Suppressor macrophage treated with lipopolysaccharide for 4 hours (primary cell): Measurements from ENCODE around the gene MEF2D.

Source experiments
- DNase-seq: peaks from one replicate; pipeline ENCODE4 v3.0.0-alpha.2; 2020

MEF2D gene

DNA sequence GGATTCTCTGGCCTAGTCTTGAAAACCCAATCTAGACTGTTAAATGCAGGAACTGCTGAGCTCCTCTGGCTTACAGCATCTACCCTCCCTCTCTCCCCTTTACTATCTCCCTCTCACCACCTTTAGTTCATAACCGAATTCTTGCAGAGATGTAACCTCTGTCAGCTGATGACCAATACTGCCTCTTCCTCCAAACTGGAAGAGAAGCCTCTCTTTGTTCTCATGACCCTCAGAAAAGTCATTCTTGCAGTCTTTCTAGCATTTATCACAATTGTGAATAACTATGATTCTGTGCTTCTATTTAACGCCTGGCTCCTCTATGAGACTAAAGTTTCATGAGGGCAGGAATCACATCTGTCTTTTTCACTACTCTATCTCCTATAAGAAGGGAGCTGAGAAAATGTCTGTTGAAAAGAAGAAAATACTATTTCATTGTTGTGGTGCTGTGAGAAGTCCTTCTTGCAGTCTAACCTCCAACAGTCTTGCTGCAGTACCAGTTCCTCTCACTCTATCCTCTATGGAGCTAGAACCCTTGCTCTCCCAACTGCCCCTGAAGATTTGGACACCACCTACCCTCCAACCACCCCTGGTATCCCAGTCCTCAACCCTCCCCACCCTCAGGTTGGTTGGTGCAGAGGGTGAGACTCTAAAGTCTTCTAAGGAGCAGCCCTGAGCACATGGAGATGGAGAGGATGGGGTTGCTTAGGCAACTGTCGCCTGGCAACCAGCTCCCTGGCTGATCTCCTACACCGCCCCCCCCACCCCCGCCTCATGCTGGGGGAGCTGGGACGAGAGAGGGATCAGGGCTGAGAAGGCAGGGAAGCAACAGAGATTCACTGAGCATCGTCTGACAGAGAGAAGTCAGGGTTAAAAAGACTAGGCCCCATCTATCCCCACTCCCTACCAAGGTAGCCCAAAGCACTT is 13.9 kb downstream of the MEF2D start:
- DNase-seq, result no peak

DNA sequence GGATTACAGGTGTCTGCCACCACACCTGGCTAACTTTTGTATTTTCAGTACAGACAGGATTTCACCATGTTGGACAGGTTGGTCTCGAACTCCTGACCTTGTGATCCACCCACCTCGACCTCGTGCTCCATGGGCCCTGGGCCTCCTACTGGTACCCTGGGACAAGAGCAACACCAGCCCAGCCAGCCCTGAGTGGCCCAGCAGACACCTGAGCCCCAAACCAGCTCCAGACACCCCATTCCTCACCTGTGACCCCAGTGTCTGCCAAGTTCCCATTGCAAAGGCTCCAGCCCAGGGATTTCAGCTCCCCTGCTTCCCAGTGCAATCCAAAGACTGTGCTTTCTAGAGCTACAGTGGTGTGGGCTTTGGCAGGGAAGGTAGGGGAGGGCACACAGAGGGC is 14.6 kb downstream of the MEF2D start:
- DNase-seq, result no peak

DNA sequence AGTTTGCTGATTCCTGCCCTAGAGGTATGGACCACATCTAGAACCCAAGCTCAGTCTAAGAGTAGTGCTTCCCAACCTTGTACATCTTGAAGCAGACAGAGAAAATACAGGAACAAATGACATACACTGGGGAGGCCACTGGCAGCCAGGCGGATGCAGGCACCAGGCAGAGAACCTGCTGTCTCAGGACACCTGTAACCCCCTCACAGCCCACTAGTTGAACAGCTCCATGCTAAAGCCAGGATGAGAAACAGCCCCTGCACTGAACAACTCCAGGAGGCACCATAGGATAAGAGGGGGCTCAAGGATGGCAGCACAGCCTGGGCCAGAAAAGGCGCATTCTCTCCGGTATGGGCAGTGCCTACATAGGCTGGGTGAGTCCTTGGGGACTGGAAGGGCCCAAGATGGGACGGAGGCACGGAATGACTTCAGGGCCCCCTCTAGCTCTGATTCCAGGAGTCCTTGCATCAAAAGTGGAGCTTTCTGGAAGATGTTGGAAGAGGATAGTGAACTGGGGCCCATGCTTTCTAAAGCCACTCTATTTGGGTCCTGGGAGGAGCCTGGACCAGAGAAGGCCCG is 16.0 kb downstream of the MEF2D start:
- DNase-seq, result no peak

DNA sequence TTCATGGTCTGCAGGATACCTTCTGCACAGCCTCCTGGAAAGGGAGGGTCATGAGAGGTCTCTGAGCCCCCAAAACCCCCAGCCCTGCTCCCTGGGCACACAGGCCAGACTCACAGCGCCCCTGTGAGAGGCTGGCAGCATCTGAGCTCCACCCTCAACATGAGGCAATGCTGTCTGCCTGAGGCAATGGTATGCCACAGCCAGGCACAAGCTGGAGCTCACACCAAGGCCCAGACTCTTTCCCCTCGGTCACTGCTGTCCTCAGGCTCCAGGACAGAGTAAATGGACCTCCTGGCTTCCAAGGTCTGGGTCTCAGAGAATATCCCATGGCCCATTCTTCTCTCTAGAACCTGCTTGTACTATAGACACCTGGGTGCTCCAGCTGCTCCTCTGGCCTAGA is 17.2 kb downstream of the MEF2D start:
- DNase-seq, result no peak

DNA sequence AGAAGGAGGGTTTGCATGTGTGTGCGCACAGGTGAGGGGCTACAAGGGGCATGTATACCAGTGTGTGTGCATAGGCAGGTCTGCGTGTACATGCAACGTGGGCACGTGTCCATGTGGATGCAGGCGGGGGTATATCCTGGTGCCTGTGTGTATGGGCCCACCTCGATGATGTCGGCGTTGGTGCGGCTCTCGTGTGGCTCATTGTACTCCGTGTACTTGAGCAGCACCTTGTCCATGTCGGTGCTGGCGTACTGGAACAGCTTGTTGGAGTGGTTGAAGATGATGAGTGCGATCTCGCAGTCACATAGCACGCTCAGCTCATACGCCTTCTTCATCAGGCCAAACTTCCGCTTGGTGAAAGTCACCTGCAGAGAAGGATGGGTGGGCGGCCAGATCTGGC is 18.3 kb downstream of the MEF2D start:
- no peak for DNase-seq

DNA sequence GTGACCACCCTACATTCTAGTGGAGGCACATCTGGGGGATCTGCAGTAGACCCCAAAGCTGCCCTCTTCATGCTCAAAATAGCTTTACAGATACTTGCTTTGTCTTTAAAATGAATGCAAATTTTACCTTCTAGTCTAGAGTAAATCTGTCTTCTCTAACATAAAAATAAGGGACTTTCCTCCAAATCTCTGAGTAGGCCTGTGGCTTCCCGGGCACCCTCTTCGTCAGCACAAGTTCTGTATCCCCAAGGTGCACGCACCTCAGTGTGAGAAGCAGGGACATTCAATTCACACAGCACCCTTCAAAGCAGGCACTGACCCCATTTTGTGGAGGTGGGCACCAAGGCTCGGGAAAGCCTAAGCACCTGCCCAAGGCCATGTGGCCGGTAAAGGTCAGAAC is 19.0 kb downstream of the MEF2D start:
- no peak for DNase-seq

DNA sequence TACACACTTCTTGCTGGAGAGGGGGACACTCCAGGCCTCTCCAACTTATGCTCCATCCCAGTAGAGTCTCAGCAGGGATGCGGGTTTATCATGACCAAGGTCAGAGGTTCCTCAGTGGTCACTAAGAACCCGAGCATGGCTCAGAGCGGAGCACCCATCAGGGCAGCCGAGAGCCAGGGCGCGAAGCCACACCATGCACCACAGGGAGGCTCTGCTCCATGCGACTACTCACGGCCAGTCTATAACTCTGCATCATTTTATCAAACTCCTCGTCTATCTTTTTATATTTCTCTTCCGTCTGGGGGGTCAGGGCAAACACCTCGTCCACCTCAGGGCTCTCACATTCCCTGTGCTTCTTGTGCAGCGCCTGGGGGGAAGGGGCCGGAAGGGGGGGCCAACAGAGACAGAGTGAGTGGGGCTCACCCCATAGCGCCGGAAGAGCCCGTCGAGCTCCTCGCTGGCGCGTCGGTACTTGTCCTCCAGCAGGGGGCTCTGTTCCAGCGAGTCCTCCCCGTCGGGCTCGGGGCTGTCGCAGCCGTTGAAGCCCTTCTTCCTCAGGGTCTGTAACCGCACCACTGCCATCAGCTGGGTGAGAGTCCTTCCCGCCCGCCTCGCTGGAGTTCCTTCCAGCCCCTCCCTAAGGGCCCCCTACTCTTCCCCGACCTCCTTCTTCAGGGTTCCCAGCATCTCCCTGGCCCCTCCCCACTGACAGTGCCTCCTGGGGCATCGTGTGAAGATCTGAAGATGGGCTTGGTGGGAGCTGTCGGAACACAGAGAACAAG is 20.0 kb downstream of the MEF2D start:
- DNase-seq, result peak; percentile 85

DNA sequence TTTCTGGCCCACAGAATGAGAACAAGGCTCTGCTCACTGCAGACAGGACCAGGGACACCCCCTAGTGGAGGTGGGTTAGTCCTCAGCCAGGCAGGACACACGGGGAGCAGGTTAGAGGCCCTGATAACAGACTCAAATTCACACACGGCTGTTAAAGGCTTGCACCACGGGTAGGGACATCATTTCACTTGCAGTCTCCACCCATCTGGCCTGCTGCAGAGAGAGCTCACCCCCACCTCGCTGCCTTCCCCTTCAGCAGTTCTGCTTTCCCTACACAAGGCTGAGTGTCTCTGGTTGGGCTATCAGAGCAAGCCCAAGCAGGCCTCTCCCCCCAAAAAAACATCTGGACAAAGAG is 20.6 kb downstream of the MEF2D start:
- DNase-seq, result peak; percentile 64

DNA sequence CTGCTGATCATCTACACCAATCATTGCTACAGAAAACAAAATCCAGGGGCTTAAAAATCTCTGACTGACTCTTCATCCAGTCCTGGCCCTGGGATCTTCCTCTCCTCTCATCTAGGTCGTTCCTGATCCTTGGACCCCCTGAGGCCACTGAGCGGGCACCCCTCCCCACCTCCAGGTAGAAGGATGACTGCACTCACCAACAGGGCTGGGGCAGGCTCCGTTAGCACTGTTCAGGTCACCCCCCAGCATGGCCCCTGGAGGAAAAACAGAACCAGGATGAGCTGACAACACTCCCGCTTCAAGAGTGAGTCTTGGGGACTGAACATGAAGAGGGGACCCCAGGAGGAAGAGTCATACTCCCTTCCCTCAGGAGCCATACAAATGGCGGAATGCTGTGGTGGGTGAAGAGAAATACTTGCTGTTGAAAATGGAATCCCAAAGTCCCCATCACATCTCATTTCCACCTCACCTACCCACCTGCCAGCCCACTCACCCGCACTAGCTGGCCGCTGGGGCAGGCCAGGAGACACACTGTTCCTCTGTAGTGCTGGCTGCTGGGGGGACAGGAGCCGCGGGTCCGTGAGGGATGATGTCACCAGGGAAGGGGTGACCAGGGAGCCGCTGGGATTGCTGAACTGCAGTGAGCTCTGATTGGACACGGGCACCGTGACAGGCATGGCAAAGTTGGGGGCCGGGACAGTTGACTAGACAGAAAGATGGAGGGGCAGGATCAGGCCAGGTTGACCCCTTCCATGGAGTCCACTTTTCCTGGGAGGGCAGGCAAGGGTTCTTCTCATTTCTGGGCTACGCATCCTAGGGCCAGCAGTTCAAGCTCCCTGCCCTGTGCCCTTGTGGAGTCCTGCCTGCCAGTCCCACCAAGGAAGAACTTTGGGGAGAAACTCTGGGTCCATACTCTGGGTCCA is 21.2 kb downstream of the MEF2D start:
- DNase-seq, result no peak

DNA sequence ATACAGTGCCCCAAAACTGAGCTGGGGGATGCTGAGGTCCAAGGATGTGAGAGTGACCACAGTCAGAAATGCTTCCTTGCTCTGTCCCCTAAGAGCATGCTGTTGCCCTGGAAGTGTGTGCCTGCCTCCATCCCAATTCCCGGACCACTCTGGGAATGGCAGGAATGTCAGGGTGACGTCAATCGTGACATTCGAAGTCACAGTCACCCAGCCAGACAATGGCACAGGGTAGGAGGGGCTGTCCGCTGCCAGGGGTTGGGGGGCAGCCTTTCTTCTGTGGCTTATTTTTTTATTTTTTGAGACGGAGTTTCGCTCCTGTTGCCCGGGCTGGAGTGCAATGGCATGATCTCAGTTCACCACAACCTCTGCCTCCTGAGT is 22.3 kb downstream of the MEF2D start:
- DNase-seq, result no peak

DNA sequence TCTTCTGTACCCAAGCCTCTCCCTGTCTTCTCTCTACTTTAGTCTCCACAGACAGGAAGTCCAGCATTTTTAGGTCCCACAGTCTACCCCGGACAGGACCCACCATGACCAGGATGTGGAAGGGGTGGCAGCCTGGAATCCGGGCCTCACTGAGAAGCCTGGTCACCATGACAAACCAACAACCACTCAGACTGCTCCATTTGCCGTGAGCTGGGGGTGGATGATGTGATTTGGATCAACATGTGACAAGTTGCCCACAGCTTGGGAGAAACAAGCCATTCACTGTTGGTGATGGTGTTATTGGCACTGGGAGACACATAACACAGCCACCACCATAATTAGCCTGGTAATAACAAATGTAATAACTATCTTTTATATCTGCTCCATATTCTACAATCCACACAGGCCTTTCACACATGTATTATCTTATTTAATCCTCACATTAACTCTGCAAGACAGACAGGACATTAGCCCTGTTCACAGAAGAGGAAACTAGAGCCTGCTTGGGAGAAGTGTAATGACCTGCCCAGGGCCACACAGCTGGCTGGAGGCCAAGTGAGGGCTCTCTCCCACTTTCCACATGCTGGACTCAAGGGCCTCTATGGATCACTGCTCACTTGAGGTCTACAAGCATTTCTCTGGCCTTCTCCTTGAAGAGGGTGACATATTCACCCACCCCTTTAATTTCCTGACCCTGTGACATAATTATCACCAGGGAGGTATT is 22.9 kb downstream of the MEF2D start:
- DNase-seq, result peak; percentile 35

DNA sequence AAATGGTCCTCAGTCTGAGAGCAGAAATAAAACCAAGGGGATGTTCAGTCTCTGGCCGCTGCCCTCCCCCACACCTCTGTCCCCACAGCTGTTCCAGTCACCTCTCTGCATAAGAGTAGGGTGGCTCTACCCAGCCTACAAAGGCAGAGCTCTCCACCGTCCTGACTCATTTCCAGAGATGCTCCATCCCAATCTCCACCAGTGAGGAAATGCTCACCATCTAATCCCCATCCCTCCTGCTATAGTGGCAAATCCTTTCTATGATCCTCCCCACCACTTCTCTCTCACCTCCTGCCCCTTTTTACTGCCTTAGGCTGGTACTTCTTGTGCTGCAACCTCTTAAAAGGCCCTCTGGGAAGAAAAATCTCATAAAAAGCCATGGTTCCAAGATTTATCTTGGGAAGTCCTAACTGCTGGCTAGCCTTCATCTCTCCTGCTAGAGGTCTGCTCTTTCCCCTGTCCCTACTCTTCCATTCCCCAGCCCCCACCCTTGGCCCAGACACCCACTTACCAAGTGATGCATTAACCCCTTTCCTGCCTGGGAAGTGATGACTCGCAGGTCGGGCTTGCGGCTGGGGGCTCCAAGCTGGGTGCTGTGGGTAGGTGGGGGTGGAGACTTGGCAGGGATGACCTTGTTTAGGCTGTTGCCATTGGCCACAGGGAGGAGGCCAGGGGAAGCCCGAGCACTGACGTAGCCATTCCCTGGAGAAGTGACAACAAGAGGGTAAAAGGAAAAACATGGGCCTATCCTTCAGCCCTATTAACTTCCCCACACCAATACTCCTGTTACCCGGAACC is 23.9 kb downstream of the MEF2D start:
- DNase-seq, result peak; percentile 39

DNA sequence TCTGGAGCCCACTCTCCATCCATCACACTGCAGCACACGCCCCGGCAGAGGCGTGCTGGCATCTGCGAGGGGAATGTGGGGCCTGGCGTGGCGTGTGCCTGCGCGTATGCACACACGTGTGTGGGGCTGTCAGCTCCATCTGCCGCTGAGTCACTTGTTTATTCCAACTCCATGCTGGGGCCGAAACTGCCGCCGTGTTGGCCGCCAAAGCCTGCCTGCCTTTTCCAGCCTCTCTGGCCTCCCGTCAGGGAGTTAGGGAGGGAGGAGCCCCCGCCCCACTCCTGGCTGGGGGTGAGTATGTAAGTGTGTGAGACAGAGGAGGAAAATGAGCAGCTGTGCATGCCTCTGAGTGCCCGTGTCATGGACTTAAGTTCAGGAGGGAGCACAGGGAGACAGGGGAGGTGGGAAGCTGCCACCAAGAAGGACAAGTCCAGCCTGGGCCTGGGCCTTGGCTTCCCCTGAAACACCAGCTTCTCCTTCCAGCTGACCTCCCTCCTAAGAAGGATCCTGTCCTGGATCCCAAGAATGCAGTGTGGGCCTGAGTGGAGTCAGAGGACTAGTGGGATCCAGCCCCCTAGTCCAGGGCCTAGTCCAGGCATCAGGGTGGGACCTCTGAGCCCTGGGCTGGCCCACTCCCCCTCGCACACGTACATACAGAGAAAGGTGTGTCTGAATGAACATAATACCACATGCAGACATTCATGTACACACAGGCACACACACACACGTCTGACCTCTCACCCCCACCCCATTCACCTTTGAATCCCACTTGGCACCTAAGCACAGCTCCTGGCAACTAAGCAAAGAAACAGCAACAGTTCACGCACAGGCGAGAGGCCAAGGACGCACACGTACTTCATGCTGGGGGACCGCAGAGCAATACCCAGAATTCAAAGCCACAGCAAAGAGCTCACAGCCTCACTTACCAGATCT is 24.7 kb downstream of the MEF2D start:
- DNase-seq, result no peak

DNA sequence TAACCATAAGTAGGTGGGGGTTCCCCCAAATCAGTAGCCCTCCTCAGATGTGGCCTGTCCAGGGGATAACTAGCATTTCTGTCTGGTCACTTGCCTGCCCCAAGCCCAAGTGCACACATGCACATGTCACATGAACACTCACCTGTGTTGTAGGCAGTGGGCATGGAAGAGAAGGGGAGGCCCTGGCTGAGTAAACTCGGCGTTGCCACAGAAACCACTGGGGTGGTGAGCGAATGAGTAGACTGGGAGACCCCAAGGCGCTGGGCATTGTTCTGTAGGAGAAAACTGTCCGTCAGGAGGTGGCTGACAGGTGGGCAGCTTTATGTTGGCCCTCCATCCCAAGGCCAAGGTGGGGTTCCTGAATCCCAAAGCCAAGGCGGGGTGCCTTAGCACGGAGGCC is 25.6 kb downstream of the MEF2D start:
- DNase-seq, result no peak

DNA sequence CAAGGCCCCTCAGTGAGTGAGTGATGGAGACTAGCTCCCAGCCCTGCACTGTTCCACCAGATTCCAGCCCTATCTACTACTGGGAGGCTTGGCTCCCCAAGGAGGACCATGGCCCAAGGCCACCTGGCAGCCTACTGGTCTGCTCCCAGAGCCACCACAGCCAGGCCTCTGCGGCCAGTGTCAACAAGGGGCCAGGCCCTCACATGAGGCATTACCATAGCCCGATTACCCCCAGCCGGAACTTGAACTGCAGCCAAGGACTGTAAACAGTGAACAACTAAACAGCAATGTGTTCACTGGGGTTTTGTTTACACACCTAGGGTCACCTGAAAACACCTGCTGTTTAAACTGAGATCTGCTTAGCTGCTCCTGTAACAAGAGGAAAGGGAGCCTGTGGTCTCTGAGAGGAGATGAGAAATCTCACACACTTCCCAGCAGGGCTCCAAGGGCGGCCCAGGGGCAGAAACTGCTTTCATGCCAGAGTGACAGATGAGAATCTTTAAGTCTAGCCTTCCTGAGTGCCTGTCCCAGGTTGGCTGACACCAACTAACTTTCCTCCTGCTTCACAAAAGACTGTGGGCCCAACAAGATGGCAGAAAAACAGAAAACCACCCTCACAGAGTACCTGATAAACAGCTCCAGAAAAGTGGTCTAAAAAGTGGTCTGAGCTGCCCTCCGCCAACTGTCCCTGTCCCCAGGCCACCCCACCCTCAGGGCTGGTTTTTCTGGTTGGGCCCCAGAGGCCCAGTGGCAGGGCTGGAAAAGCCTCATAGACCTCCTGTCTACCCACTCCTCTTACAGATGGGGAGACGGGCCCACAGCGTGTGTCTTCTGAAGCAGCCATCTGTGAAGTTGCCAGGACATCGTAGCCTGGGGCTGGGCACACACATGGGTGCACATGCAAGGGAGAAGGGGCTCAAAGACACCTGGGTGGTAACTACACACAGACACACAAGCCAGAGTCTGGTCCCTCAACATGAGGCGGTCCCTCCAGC is 28.8 kb downstream of the MEF2D start:
- no peak for DNase-seq

DNA sequence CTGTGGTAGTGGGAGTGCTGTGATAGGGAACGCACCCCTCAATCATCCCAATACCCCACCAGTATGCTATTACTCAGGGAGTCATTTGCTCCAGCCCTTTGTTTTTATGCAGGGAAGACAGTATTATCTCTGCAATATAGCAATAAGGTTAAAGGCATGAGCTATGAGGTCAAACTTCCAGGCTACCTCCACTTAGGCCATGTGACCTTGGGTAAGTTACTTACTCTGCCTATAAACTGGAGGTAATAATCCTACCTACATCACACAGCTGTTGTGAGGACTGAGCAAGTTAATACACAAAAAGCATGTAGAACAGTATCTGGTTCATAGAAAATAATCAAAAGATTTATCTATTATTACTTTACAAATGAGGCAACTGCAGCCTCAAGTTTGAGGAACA is 30.1 kb downstream of the MEF2D start:
- DNase-seq, result no peak

DNA sequence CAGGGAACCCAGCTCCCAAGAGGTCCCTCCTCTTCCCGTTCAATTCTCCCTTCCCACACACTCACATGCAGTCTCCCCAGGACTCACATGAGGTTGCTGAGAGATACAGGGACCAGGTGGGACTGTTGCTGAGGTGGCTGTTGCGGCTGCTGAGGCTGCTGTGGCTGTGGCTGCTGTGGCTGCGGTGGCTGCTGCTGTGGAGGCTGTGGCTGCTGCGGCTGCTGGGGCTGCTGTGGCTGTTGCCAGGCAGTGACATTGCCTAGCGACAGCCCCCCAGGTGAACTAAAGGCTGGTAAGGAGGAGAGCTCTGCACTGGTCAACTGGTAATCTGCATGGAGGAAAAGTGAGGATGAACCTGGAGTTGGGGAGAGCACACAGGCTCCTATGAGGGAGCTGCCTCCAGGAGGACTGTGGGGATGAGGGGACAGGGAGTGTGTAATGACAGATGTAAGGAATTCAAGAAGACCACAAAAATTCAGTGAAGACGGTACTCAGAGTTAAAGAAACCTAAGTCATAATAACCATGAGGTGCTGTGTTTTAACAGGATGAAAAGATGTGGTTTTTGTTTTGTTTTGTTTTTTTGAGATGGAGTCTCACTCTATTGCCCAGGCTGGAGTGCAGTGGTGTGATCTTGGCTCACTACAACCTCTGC is 31.8 kb downstream of the MEF2D start:
- DNase-seq, result no peak

DNA sequence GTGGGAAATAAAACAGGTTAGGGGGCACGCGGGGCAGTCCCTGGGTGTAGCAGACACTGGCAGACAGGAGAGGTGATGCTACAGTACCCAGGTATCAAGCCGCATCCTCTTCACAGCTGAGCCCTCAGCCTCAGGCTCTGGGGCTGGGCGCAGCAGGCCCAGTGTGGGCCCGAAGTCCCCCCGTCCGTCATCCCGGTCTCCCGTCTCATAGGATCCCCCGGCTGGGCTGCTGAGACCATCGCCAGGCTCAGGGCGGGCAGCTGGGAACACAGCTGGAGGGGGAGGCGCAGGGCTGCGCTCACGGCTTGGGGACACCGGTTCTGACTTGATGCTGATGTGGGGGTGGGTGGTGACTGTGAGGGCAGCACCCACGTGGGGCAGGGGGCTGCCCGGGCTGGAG is 32.7 kb downstream of the MEF2D start:
- no peak for DNase-seq
